T-helper 2 cell (primary cell): ENCODE data around the gene C3orf62.

Experiments used
- DNase-seq, 5 experiments: peaks; one replicate each; pipeline versions ENCODE4 v3.0.0 to v3.0.0-alpha.2; 2012 to 2022
- total RNA-seq, 2 donors: gene quantifications; one replicate each; lab custom pipeline; 2026; lab: John Stamatoyannopoulos, UW

Gene C3orf62
- total RNA-seq = 10.7 to 13.7 reads per million in 2 donors

DNA sequence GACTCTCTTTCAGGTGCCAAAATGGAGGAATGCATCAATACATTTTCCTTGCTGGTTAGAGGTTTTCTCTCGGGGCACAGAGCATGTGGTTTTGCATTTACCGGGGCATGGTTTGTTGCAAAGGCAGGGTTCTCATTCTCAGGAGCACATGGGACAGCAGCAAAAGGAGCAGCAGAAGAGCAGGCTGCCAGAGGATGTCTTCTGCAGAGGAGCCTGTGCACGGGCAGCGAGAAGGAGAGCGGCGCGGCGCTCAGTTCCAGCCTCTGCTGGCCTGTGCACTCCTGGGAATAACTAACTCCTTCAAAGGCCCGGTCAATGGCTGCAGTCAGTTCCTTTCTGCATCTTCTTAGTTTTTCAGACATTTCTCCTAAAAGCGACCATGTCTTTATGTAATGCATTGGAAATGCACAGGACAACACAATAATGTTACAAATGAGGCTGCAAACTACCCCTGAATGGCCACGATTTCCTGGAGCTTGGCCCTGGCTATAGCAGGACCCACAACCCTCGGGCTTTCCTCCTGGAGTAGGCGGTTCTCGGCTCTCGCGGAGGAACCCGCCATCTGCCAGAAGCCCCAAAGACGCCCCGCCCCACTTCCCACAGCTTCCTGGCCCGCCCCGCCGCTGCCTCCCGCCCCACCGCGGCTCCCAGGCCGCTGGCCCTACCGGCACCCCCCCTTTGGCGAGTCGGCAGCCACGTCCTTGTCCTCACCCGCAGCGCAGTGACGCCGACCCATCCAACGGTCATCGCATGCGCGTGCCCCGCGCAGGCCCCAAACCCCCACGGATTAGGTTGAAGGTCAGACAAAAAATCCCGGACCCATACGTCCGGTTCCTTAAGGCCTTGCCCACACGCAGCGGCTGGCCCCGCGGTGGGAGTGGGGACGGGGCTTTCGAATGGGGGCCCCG, at the start of gene C3orf62:
Gene C3orf62, minus strand, starts transcription at position 758 of the 908 bp plus-strand sequence. Its CDS starts 360 bp downstream, at position 398.
- DNase-seq = peak; percentile 44 to 79 (median 61)

DNA sequence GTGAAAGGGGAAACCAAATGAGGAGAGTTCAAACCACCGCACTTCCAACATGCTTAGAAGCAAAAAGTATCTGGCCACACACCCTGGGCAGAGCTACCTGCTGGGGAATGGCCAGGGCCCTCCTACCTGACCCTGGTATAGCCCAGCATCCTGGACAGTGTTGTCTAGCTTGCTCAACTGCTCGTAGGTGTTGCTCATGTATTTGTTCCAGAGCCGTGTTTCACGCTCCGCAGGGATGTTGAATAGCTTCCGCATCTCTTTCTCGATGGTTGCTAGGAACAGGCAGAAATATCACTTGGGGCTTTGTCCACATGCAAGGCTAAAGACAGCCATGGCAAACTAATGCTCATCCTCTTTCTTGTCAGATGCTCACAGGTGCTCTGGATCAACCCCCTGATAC, 47.7 kb upstream of the C3orf62 start:
- DNase-seq = no peak

DNA sequence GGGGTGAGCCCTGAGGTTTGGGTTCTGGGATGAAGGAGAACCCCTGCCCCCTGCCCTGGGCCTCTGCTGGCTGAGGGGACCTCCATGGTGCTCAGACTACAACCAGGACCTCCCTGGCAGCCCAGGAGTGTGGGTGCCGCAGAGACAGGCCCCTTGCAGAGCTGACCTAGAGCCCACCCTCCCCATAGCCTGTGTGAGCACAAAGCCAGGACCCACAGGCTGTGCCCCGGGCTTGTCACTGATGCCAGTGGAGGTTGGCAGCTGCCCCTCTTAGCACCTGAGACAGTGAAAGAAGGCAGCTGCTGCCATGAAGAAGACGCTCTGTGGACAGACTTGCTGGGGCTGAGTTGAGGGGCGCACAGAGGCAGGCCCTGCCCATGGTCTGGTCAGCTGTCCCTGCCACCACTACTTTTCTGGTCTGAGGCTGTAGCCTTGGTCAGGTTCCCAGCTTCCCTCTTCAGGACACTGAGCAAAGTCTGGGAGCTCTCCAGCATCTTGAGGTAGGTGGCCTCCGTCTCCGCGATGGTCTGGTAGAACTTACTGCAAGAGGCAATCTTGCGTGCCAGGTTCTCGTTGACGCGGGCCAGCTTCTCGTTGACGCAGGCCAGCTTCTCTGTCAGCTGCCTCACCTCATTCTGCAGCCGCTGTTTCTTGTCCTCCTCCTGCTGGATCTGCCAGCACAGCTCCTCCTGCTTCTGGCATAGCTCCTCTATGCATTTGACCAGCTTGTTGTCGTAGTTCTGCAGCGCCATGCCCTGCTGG, 39.8 kb upstream of the C3orf62 start:
- DNase-seq = no peak

DNA sequence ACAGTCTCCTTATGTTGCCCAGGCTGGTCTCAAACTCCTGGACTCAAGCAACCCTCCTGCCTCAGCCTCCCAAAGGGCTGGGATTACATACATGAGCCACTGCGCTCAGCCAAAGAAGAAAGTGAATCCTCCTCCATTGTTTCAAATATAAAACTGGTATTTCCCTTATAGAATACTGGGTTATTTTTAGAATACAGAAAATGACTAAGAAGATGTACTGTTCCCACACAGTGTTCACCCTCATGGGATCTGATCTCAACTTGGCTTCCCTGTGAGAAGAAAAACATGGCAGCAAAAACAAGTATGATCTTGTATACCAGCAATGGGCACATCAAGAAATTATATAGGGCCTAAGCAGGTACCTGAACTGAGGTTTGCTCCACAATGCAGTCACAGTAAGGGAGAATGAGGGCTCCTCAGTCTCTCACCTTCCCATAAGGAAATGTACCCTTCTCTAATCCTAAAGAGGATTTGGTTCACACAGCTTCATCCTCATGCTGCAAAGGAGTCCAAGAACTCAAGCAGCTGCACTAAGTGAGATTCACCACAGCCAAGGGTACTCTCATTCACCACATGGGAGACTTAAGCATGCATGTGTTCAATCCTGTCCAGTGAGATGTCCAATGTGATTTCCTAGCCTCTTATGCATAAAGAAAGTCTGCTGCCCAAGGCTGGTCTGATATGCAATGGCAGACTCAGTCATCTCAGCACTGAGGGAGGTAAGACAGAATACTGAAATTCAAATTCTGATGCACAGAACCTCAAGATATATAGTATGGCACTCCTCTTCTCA, 37.1 kb upstream of the C3orf62 start:
- no peak for DNase-seq

DNA sequence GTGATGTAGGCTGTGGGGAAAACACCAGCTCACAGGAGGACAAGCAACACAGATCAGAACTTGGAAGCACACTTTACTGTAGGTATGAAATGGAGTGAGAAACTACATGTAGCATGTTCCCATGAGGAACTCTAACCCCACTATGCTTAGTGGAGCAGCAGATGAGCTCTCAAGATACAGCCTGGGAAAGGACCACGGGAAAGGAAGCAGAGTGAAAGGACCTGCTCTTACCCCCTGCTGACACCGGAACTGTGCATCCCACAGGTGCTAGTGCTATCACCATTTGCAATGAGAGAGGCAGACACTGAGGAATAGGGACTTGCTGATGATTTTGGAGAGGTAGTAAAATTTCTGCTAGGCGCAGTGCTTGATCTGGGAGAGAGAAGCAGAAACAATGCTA, 34.3 kb upstream of the C3orf62 start:
- no peak for DNase-seq

DNA sequence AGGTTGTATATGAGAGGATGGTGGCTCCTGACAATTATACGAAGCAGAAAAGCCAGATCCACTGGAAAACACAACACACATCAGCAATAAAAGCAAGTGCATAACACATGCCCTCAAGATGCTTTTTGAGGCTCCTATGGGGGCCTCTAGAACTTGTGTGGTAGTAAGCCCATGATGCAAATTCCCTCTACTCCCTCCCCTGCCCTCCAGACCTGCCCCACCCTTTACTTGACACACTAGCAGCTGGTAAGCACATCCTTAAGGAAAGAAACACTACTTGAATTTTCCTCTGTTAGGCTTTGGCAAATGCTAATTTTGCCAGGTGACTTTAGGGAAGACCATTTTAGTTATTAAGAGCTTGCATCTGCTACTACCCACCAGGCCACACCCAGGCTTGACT, 33.6 kb upstream of the C3orf62 start:
- no peak for DNase-seq

DNA sequence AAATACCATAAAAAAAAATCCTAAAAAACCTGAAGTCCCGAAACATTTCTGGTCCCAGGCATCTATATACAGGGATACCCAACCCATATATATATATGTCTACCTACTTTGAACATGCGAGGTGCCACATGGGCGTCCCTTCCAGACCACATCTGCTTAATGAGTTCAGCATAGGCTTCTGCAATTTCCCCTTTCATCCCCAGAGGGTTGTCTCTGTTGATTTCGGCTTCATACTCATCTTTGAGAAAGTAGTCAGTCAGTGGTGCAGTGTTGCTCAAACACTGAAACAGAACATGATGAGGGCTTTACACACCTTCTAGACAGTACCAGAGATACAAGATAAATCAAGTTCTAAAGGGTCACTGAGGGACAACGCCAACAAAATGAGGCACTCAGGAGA, 28.6 kb upstream of the C3orf62 start:
- no peak for DNase-seq

DNA sequence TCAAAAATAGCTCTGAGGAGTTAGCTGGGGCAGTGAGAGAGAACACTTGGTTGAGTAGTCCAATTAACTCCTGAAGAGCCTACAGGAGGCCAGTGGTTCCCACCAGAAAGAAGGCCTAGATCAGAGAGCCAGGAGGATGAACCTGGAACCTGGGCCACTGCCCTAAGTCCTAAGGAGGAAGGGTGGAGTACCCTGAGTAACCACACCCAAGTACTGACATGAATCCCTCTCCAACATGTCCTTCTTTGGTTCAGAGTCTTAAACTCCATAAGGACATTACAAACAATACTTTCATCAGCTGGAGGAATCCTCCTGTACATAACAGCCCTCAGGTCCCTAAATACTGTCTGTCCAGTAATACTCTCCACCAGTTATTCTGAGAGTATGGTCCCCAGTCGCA, 25.6 kb upstream of the C3orf62 start:
- no peak for DNase-seq

DNA sequence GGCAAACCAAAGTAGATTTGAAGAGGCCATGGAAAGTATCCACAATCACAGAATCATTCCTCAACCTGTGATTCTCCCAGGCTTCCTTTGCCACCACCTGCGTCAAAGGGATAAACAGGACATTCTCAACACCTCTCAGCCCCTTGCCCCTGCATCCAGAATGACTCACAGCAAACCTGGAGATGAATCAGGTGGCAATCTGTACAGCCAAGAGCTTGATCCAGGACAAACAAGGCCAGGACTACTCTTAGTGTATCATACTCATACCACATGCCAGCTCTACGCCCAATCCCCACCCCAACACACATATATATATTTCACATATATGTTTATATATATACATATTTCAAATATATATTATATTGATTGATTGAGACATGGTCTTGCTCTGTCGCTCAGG, 23.6 kb upstream of the C3orf62 start:
- no peak for DNase-seq

DNA sequence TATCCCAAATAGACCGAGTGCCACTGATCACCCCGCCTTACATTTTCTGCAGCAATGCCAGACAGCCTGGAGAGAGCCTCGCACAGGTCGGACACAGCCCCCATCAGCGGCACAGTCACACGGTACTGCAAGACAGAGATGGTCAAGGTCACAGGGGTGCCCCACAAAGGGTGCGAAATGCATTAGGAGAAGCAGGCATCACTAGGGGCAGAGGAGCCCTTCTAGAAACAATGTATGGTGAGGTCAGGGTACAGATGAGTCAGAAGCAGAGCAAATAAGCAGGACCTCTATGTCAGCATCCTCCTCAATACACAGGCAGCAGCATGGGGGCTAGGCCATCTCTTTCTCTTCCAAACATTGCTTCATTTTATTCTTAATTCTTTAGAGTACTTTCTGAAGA, 21.5 kb upstream of the C3orf62 start:
- DNase-seq = no peak

DNA sequence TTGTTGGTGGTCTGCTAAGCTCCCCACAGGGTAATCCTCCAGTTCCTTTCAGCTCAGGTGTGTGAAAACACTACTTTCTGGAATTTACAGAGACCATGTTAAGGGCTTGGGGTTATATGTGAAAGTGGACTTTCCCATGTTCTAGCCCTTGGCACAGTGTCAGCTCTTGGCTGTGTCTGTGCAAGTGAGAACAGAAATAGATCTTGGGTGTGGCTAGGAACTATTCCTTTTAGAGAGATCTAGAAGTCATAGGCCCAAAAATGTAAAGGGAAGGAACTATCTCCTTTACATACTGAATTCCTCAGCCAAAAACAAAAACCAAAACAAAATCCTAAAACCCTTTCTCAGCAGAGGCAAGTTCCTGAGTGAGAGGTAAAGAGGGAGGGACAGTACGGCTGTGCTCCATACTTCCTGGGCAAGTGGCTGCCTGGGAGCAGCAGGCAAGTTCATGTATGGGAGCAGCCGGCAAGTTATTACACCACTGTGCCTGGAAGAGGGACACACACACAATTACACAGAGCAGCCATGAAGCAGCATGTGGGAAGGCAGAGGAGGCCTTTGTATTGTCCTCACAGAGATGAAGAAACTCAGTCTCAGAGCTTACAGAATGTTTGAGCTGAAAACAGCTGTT, 19.9 kb upstream of the C3orf62 start:
- DNase-seq = no peak

DNA sequence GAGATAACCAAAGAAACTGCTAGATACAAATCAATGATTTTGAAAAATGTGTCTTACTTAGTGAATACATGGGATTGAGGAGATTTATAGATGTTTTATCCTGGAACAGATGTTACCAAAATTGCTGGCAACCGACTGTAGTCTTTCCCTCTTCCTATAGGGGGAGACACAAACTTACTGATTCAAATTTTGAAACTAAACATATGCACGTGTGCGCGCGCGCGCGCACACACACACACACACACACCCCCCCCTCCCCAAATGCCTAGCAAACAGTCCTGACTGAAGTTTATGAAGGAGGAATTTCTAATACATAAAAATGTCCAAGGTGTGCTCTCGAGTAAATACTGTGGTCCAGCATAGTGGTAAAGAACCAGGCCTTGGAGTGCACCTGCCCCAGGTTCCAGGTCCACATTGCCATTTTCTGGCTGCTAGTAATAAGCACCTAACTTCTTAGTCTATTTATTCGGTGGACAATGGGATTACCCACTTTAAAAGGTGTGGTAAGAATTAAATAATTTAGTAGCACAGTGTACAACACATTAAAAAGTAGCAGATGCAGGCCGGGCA, 18.5 kb upstream of the C3orf62 start:
- DNase-seq = peak in 2 of 5 experiments; percentile 16 to 55

DNA sequence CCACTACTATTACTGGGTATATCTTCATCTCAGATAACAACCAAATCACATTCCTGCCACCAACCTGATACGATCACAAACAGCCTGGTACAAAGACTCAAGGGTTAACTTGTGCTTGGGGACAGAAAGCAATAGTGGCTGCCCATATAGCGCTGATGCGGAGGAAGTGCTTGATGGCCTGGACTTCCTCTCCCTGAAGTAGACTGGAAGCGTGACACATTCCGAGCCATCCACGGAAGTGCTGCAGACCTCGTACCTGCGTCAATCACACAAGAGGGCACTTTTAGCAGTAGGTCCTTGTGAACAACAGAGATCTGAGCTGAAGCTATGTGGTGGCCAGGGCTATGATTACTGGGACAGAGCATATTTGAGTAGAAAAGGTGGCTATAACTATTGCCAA, 17.3 kb upstream of the C3orf62 start:
- DNase-seq = no peak

DNA sequence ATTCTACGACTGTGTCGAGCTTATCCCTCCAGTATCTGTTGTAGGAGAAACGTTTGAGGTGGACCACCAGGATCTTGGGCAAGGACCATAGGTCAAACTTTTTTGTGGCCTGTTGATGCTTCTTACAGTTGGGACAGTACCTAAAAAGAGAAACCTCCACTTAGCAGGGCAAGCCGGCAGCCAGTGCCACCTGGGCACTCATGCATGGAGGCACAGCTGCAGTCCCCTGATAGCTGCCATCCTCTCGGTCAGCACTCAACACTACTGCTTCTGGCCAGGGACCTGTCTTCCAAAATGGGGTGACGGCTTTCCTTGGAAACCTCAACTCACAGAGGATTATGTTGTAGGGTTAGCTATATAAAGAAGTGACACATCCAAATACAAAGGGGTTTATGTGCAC, 7.0 kb upstream of the C3orf62 start:
- no peak for DNase-seq

DNA sequence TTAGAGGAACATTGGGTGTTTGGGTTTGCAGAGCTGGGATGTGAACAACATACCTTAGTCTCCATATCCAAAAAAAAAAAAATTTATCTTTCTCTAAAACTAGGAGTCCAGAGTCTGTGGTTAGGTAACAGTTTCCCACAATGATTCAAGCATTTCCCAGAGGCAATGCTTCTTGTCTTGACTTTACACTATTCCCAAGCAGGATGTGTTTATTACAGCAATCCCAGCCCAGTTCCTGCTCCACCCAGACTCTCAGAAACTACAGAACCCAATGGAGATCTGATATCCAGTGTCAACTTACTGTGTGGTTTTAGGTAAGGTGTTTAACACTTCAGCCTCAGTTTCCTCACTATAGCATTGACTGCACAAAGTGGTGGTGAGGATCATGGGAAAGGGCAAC, 2.3 kb upstream of the C3orf62 start:
- no peak for DNase-seq

DNA sequence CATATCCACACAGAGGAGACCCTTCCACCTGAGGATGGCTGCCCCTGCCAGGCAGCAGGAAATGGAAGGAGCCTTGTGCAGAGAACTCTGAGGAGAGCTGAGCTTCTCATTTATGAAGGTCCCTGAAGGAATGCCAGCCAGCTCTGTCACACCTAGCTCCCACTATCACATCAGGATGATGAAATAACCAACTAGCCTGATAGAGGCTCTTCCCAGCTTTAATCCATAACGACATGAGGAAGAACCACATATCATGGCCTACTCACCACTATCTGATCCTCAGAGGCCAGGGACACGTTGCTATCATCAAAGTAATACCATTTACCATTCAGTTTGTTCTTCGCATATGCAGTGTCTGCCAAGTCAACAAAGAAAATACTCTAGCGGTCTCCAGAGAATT, 1.5 kb upstream of the C3orf62 start:
- DNase-seq = no peak

DNA sequence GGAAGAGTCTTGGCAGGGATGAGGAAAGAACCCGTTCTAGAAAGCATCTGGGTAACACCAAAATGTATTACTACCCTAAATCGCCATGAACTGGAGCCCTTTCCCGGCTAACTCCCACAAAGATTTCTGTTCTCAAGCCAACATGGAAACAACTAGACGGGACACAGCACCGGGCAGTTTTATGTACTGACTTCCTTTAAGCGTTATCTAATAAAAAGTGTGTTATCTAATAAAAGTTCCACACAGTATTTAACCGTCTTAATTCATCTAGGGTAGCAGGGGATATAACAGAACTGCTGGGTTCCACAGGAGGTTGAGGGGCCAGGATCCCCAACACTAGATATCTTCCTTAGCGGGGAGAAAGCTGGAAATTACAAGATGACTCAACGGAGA, 347 bp upstream of the C3orf62 start:
- no peak for DNase-seq

DNA sequence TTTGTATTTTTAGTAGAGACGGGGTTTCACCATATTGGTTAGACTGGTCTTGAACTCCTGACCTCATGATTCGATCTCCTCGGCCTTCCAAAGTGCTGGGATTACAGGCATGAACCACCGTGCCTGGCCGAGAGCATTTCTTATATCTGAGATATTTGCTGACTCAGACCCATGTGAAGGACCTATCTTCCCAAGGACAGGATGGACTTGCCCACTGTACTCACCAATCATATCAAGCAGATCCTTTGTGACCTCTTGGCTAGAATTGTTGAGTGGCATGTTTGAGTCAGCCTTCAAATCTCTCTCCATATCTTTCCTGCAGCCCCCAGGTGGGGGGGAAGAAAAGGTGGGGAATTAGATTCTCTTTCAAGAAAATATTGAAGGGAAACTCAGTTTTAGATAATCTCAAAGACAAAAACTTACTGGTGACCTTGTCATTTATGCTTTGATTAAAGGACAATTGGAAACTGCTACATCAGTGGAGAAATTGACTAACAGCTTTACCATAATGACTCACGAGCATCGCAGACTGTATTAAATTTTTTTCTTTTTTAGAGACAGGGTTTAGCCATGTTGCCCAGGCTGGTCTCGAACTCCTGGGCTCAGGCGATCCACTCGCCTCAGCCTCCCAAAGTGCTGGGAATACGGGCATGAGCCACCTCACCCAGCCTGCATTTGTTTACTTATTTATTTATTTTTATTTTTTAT, 3.1 kb downstream of the C3orf62 start:
- no peak for DNase-seq

DNA sequence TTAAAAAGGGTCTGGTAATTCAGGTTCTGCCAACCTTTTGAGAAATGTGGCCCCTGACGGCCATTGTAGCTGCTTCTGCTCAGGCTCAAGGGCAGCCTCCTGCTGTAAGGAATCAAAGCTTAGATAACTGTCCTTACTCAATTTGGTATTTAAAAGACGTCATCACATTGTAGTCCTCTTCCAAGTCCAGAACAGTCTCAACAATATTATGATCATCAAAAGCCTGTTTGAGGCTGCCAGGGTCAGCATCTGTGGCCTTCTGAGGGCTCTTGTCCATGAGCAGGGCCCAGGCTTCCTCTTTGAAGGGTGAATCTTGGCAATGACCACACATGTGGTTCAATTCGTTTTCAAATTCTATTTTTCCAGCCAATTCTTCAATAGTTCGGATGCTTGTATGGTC, 6.0 kb downstream of the C3orf62 start:
- no peak for DNase-seq

DNA sequence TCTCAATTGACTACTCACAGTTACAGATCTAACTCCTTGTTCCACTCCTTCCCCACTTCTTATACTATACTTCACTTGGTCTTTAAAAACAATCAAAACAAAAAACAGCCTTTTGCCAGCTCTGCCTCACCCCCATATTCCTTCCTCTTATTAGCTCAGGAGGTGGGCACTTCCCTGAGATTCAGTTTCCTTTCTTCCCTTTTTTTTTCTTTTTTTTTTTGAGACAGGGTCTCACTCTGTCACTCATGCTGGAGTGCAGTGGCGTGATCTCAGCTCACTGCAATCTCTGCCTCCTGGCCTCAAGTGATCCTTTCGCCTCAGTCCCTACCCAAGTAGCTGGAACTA, 6.9 kb downstream of the C3orf62 start:
- DNase-seq = no peak

DNA sequence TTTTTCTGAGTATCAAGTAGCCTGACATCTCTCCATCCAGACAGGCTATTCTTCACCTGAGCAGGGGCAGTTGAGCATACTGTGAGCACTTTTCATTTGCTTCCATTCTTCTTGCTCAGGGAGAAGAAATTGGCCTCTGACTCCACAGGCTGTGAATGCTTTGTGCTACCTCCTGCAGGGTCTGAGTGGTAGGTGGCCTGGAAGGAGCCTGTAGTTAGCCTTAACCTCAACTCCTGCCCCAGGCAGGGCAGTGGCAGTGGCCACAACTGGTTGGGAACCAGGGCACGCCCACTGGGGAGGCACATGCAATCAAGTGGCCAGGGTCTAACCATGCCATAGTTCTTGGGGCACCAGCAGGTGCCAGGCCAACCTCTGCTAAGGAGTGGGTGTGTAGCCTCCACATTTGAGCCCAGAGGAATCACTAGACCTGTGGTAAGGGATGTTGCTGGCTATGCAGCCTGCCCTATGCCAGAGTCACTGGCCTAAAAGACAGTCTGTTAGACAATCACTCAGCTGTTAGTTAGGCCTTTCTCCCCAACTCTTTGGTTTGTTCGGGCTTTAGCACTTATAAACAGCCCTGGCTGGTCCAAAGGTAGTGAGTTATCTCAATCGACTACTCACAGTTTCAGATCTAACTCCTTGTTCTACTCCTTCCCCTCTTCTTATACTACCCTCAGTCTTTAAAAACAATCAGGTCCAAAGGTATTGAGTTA, 7.4 kb downstream of the C3orf62 start:
- no peak for DNase-seq
